HG02840 (cell line): ENCODE results near the gene DYNLL2.
"Not testable (repeated sequence)": the region's sequence is repeated elsewhere in the genome, so short reads cannot be mapped to it uniquely, and the experiment has no call there.

Source experiments
- ATAC-seq: cut with Tn5 transposase; IDR thresholded peaks from one replicate; pipeline ENCODE4 v1.9.1; 2021; ENCODE audit warnings: mild to moderate bottlenecking, moderate library complexity, moderate number of reproducible peaks; ENCODE audit not compliant: unreplicated experiment, low FRiP score

DYNLL2 gene

DNA sequence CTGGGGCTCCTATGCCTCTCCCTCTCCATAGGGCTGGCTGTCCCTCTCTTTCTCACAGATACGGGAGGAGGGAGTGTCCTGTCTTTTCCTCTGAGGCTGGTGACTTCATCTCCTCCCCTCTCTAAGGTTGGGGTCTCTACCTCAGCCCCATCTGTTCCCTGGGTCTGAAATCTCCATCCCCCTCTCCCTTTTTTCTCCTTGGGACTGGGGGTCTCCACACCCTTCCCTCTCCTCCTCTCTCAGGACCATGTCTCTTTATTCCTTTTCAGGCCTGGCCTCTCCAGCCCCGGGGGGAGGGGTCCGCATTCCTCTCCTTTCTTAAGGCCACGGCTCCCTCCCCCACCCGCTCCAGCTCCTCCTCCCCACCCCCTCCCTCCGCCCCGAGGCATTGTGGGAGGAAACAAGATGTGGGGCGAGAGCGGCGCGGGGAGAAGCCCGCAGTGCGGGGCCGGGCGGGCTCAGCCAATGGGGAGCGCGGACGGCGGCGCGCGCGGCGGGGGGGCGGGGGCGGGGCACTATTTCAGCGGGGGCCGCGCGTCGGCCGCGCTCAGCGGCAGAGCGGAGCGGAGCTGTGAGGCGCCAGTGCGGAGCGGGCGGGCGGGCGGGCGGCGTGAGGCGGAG is at the start of gene DYNLL2:
Gene DYNLL2 (plus strand): TSS at position 550 of the 621 bp plus-strand sequence. CDS start 3,672 bp downstream, outside the sequence.
- ATAC-seq: peak; percentile 71

- ATAC-seq: no peak
Observed at GRCh38 chr17:58039975-58040374, 43.2 kb upstream of the DYNLL2 start.

DNA sequence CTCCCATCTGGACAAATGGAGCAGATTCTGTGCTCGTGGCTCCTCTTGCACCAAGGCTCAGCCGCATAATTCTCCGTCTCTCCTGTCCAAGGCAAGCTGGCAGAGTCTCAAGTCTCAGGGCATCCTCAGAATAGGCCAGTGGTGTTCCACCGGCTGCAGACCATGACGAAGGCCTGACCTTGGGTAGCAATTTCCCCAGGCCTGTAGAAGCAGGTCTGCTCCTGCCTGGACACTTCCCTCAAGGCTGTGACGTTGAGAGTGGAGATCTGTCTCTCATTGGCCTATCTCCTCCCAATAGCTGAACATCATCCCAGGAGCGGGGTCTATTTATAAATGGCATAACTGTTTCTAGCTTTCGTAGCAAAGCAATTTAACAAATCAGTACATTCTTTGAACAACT is 42.8 kb upstream of the DYNLL2 start:
- no peak for ATAC-seq

DNA sequence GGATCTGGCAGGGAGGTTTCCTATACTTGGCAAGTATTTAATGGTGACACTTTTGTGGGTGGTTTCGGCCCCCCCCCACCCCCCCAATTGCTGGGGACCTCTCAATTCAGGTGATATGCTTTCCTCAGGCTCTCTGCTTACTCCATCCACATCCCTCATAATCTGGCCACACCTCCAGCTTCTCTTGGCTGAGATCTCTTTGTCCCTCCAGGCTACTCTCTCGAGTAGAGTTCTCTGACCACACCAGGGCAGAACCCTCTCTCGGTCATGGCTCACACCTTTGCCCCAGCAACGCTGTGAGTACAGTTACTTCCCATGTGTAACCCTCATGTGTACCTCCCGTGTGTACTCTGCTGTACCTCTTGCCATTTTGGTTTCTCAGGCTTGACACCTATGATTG is 42.1 kb upstream of the DYNLL2 start:
- no peak for ATAC-seq

DNA sequence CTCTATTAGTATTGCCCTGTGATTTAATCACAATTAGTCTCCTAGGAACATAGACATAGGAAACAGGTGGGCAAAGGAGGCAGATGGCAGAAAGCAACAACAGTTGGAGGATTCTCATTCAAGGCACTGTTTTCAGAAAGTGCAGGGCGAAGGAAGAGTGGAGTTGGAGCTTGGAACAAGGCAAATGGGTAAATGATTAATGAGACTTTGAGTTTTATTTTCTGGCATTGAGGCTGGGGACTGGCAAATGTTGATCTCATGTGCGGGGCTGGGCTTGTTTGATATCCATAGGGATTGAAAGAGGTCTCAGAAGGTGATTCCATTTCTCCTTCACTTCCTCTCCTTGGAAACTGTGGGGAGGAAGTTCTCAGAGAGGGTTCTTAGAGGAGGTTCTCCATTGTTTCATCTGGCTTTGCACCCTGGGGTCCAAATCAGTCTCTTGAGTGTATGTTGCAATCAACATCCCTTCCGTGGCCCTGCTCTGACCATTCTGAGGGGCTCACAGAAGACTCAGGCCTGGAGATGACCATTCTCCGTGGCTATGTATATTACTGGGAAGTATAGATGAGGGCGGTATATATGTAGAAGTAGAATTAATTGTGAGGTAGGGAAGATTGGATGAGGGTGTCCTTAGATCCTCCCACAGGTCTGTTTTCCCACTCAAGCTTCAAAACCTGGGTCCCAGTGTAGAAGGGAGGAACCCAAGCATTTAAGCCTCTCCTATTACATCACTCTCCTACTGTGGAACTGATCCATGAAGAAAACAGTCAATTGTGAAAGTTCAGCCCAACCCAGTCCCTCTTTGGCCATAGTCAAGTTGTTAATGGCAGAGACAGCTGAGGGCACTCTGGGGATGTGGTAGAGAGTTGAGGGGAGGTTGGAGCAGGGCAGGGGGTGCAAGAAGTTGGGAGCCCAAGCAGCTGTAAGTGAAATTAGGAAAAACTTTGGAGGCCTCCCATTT is 39.7 kb upstream of the DYNLL2 start:
- no peak for ATAC-seq

DNA sequence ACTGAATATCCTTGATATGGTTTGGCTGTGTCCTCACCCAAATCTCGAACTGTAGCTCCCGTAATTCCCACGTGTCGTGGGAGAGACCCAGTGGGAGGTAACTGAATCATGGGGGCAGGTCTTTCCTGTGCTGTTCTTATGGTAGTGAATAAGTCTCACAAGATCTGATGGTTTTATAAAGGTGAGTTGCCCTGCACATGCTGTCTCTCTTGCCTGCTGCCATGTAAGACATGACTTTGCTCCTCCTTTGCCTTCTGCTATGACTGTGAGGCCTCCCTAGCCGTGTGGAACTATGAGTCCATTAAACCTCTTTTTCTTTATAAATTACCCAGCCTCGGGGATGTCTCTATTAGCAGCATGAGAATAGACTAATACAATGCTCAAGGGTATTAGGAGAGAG is 39.0 kb upstream of the DYNLL2 start:
- not testable (repeated sequence) for ATAC-seq

GRCh38 chr17:58046239-58047094 is 36.8 kb upstream of the DYNLL2 start:
- ATAC-seq: no peak

DNA sequence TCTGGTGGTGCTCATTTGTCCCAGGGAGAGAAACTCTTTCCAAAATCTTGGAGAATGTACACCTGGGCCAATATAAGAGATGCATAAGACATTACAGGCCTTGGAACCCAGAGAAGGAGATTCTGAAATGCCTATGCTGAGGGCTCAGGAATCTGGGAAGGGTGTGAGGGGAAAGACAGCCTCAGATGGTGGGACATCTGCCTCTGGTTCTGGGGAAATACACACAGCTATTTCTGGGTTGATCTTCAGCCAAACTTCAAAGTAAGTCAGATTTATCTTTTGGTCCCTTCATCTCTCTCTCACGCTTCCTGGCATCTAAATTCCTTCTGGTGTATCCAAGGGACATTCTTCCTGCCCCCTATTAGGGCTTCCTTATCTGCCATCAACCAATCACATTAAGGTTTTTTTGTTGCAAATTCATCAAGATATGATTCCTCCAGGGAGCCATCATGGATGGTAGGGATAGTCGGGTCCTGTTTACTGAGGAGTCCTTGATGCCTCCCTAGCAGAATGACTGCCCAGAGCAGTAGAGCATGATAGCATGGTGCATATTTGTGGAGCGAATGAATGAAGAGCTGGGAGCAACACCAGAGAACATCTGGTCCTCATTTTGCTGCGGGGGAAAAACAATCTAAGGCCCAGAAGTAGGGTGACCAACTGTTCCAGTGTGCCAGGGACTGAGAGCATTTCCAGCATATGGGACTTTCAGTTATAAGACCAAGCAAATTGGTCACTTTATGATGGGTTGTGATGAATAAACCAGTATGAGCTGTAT is 35.7 kb upstream of the DYNLL2 start:
- no peak for ATAC-seq

- ATAC-seq: no peak
Observed at GRCh38 chr17:58049533-58049932, 33.7 kb upstream of the DYNLL2 start.

- no peak for ATAC-seq
Observed at GRCh38 chr17:58050966-58051365, 32.3 kb upstream of the DYNLL2 start.

DNA sequence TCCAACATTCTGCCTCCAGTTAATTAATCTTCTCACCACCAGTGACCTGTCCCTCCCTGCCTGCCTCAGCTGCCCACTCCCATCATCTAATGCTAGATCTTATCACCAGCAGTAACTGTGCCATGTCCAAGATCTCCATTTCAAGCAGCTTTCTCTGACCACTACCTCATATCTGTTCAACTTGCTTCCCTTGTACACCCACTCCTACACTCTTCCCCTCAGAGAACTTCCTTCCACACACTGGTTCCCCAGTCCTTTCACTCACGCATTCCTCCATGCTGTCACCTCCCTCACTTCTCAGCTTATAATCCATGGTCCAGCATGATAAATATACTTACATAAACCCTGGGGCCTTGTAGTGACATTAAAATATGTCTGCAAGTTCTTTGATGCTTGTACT is 31.8 kb upstream of the DYNLL2 start:
- no peak for ATAC-seq

DNA sequence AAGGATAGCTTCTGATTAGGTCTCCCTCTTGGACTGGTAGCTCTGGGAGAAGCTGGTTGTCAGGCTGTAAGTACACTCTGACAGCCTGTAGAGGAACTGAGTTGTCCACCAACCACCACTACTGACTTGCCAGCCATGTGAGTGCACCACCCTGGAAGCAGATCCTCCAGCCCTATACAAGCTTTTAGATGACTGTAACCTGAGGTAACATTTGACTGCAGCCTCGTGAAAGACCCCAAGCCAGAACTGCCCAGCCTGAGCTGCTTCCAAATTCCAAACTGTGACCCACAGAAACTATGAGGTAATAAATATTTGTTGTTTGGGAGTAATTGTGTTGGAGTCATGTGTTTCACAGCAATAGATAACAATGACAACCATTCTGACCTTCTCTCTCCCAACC is 30.8 kb upstream of the DYNLL2 start:
- no peak for ATAC-seq

GRCh38 chr17:58052945-58053715 is 30.1 kb upstream of the DYNLL2 start:
- ATAC-seq: no peak

DNA sequence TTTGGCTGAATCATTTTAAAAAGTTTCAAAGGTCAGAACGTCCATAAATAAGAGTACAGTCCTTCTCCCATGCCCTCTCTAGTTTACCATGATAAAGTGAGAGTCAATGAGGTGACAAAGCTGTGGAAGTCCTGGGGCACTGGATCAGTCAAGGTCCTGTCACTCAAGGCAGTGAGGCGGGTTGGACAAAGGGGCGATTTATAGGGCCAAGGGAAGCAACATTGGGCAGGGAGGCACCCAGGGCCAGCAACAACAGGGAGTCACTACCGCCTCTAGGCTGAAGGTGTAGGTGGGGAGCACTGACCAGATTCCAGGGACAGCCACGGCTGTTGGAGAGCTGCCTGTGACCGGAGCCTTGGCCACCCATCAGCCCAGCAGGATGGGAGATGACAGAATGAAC is 28.6 kb upstream of the DYNLL2 start:
- ATAC-seq: no peak

GRCh38 chr17:58056476-58056875 is 26.7 kb upstream of the DYNLL2 start:
- ATAC-seq: no peak

- no peak for ATAC-seq
Observed at GRCh38 chr17:58059141-58059540, 24.1 kb upstream of the DYNLL2 start.

GRCh38 chr17:58060596-58061191 is 22.5 kb upstream of the DYNLL2 start:
- no peak for ATAC-seq

DNA sequence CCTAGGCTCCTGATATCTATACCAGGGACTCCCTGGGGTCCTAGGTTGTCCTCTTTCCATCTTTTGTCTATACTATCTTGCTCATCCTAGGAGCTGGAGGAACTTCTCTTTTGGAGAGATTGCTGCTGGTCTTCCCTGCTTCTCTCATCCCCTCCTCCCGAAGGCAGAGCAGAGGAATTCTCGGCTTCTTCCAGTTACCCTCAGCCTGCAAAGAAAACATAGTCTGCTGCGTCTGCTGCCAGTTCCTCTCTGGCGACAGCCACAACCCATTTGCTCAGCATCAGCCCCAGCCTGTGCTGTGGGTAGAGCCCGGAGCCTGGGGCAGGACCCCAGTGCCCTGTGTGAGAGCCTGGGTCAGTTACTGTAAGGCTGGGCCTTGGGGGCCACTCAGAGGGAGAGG is 21.5 kb upstream of the DYNLL2 start:
- ATAC-seq: no peak

- ATAC-seq: no peak
Observed at GRCh38 chr17:58065238-58065637, 18.0 kb upstream of the DYNLL2 start.
